Transverse colon (tissue), 4 donors: ENCODE results near the gene ADGRA3.

Source experiments
- POLR2A ChIP-seq: fragments of 450-650 bp; IDR thresholded peaks from one replicate; pipeline ENCODE4 v1.6.1; 2016; ENCODE audit warnings: antibody characterized with exemption, mild to moderate bottlenecking, moderate library complexity
- POLR2AphosphoS5 ChIP-seq, 3 donors: sonication (generic); formaldehyde crosslinking; IDR thresholded peaks; one replicate each; pipeline ENCODE4 v1.6.1; 2016; ENCODE audit warnings: antibody characterized with exemption in 3 of 3
- TF ChIP-seq, protein P1 (sequence below), 5 experiments: fragments of 200-600 bp in 3 of 5; fragments of 450-650 bp in 2 of 5; sonication (generic) in 3 of 5; IDR thresholded peaks; 1 replicate in 2 of 5; 2 replicates in 3 of 5; pipeline ENCODE4 v1.5.1; 2016 to 2017; ENCODE audit warnings: antibody characterized with exemption in 5 of 5, inconsistent platforms in 3 of 5, mild to moderate bottlenecking in 2 of 5, moderate library complexity in 1 of 5

DNA sequence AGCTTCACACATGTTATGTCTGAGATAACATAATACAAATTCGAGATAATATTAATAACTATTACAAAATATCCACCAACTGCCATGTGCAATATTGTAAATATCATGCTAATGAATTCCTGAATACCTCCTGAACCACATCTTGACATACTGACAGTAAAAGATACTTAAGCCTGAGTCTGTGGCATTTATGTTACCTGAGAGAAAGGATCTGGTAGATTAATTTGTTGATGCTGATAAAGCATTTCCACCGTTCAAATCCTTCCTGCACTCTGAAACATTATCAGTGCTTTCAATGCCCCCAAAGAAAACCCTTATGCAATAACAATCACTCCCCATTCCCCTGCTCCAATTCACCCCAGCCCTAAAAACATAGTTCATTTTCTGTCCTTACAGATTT lies 38.8 kb upstream of the ADGRA3 start:
- TF ChIP-seq POLR2A (no peak), POLR2AphosphoS5 (IDR thresholded peaks at IDR 0.05) (no peak)
- TF ChIP-seq, protein P1, sequence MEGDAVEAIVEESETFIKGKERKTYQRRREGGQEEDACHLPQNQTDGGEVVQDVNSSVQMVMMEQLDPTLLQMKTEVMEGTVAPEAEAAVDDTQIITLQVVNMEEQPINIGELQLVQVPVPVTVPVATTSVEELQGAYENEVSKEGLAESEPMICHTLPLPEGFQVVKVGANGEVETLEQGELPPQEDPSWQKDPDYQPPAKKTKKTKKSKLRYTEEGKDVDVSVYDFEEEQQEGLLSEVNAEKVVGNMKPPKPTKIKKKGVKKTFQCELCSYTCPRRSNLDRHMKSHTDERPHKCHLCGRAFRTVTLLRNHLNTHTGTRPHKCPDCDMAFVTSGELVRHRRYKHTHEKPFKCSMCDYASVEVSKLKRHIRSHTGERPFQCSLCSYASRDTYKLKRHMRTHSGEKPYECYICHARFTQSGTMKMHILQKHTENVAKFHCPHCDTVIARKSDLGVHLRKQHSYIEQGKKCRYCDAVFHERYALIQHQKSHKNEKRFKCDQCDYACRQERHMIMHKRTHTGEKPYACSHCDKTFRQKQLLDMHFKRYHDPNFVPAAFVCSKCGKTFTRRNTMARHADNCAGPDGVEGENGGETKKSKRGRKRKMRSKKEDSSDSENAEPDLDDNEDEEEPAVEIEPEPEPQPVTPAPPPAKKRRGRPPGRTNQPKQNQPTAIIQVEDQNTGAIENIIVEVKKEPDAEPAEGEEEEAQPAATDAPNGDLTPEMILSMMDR (IDR thresholded peaks at IDR 0.05): no peak
